ENCODE measurements around the gene PDF.

GRCh38 chr16:69302301-69302700 lies 28.1 kb downstream of the PDF start:
- TF ChIP-seq CTCF (IDR thresholded peaks at IDR 0.05) (no peak), POLR2A (IDR thresholded peaks at IDR 0.05) (no peak)
